ENCODE data around the gene FGF14.

GRCh38 chr13:102207680-102208342 lies 194.0 kb downstream of the FGF14 start:
- TF ChIP-seq CTCF (conservative IDR thresholded peaks at IDR 0.05; ENCODE audit: low read depth in 2 of 2), result no peak
- no peak for TF ChIP-seq EZH2 (IDR thresholded peaks at IDR 0.05; ENCODE audit: low read depth, unreplicated experiment)
- no peak for TF ChIP-seq REST (IDR thresholded peaks at IDR 0.05; ENCODE audit: unreplicated experiment)
- no peak for TF ChIP-seq STAT1 (IDR thresholded peaks at IDR 0.05; ENCODE audit: unreplicated experiment)
- no peak for TF ChIP-seq POLR2AphosphoS5 (IDR thresholded peaks at IDR 0.05; ENCODE audit: low read depth)
- no peak for TF ChIP-seq ETS1 (IDR thresholded peaks at IDR 0.05)
- no peak for TF ChIP-seq CREB1 (CRISPR knock-in tag; IDR thresholded peaks at IDR 0.05; ENCODE audit: low read depth)
- no peak for TF ChIP-seq EZH2phosphoT487 (IDR thresholded peaks at IDR 0.05; ENCODE audit: unreplicated experiment)
- no peak for TF ChIP-seq JUNB (IDR thresholded peaks at IDR 0.05; ENCODE audit: unreplicated experiment)

All from GM23338 (cell line).